ENCODE measurements around the gene CCL22. TPM values are rescaled to one million over a fixed set of nuclear protein-coding genes. Genes with fewer than 3 reads are reported as not detected.
A peak's percentile ranks its signal among the peaks of the same experiment; 100 is the strongest.

Gene CCL22
- total and polyA plus RNA-seq, 2 of the 4 experiments (the other 2 are of a cell fraction): not detected

DNA sequence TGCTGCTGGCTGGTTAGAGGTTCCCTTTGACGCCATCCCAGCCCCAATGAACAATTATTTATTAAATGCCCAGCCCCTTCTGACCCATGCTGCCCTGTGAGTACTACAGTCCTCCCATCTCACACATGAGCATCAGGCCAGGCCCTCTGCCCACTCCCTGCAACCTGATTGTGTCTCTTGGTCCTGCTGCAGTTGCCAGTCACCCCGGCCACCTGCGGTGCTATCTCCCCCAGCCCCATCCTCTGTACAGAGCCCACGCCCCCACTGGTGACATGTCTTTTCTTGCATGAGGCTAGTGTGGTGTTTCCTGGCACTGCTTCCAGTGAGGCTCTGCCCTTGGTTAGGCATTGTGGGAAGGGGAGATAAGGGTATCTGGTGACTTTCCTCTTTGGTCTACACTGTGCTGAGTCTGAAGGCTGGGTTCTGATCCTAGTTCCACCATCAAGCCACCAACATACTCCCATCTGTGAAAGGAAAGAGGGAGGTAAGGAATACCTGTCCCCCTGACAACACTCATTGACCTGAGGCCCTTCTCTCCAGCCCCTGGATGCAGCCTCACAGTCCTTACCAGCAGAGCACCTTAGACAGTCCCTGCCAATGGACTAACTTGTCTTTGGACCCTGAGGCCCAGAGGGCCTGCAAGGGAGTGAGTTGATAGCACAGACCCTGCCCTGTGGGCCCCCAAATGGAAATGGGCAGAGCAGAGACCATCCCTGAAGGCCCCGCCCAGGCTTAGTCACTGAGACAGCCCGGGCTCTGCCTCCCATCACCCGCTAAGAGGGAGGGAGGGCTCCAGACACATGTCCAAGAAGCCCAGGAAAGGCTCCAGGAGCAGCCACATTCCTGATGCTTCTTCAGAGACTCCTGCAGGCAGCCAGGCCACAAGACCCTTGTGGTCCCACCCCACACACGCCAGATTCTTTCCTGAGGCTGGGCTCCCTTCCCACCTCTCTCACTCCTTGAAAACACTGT, 25.0 kb downstream of the CCL22 start:
- Histone ChIP-seq H3K56ac (ENCODE audit: extremely low read depth, insufficient read depth, low read length) (no peak overlapping the region), H2BK15ac (ENCODE audit: low read depth, low read length) (no peak overlapping the region), H2BK5ac (ENCODE audit: low read depth, low read length, poor library complexity, severe bottlenecking) (no peak overlapping the region), H2BK120ac (ENCODE audit: low read depth, low read length) (no peak overlapping the region), H3K4me1 (ENCODE audit: control insufficient read depth, insufficient read depth, low read length) (peaks cover 3% of the 10 kb centered on the region; the same call in 1 of the 2 replicates), H4K20me1 (ENCODE audit: insufficient read depth, low read length) (no peaks in the 10 kb centered on the region), H4K91ac (ENCODE audit: insufficient read depth, low read depth, low read length) (no peak overlapping the region), H3K4me2 (ENCODE audit: low read depth, low read length) (no peak overlapping the region), H3K4ac (ENCODE audit: low read depth, low read length) (no peak overlapping the region), H2AK9ac (replicated peaks; ENCODE audit: low read depth, low read length, poor library complexity) (no peak overlapping the region), H3K23ac (ENCODE audit: low read depth, low read length) (no peak overlapping the region), H3K14ac (replicated peaks; ENCODE audit: low read depth, low read length) (no peak overlapping the region), H3K79me1 (ENCODE audit: low read depth in 1 of 2, low read length in 2 of 2) (no peaks in the 10 kb centered on the region), H3K4me3 (ENCODE audit: insufficient read depth, low read depth, low read length) (no peak overlapping the region), H2AK5ac (ENCODE audit: low read depth, low read length) (no peak overlapping the region), H3K9me3 (ENCODE audit: control insufficient read depth, insufficient read depth, low read length) (no peaks in the 10 kb centered on the region), H2BK20ac (ENCODE audit: low read depth, low read length) (no peak overlapping the region), H4K5ac (ENCODE audit: low read depth, low read length) (no peak overlapping the region), H3K27ac (ENCODE audit: insufficient read depth, low read length) (no peak overlapping the region), H4K8ac (ENCODE audit: low read depth in 2 of 2, low read length in 2 of 2) (no peak overlapping the region), H2AFZ (replicated peaks; ENCODE audit: low read length, poor library complexity) (peak overlapping the region; percentile 44), H3K9ac (ENCODE audit: low read depth, low read length) (no peak overlapping the region), H3K9me1 (ENCODE audit: insufficient read depth, low read length) (no peaks in the 10 kb centered on the region), H3K36me3 (ENCODE audit: control insufficient read depth, insufficient read depth, low read length) (no peaks in the 10 kb centered on the region), H3K18ac (ENCODE audit: low read depth, low read length) (no peak overlapping the region), H3K27me3 (ENCODE audit: control insufficient read depth, insufficient read depth, low read length) (peaks cover 13% of the 10 kb centered on the region)
- in situ Hi-C loops (cut with MboI; ENCODE audit: low sequenced_read_pairs) (no loop called here), dilution Hi-C loops (cut with HindIII; ENCODE audit: low sequenced_read_pairs, unreplicated experiment) (no loop called here), intact Hi-C loops (cut with micrococcal nuclease) (no loop called here)
- WGBS, 2 experiments (ENCODE audit: extremely low coverage in 2 of 2, insufficient read length in 1 of 2): 0% methylated on average over 1 of the region's 8 CpGs; no CpG with 5 or more reads in 1 of the 2 experiments
- BruUV-seq (replicated peaks): no TSS peak
- TF ChIP-seq RCOR1 (IDR thresholded peaks at IDR 0.05; ENCODE audit: insufficient replicate concordance, low read length): no peak
- no peak for TF ChIP-seq ELK1 (IDR thresholded peaks at IDR 0.05; ENCODE audit: borderline replicate concordance, low read depth, low read length)
- peak; percentile 45; the same call in 1 of the 2 replicates for TF ChIP-seq MAZ (IDR thresholded peaks at IDR 0.05; ENCODE audit: borderline replicate concordance, low read depth, low read length)
- peak; percentile 36 for DNase-seq
- peak; percentile 94 for ATAC-seq (ENCODE audit: low read depth)
- CTCF ChIA-PET: no interaction called here
- POLR2A ChIA-PET (ENCODE audit: unreplicated experiment): no interaction called here

All from IMR-90 (cell line).